DND-41 (cell line): Measurements from ENCODE around the gene FAIM.

Experiments
- ATAC-seq: fragments of 200-7000 bp; cut with Tn5 transposase; 3 replicates; pipeline ENCODE4 v1.9.1; 2021; ENCODE audit warnings: low read depth; ENCODE audit not compliant: insufficient read depth
- DNase-seq: peaks from one replicate; pipeline ENCODE4 v3.0.0-alpha.2; 2020
- H2AFZ ChIP-seq: 2 replicates; pipeline ENCODE4 v1.6.0; 2012; ENCODE audit warnings: low read depth, low read length
- H3K27ac ChIP-seq: 2 replicates; pipeline ENCODE4 v1.5.1; 2012; ENCODE audit warnings: low read length, inconsistent platforms
- H3K27me3 ChIP-seq: fragments of 200-600 bp; sonication (generic); 2 replicates; pipeline ENCODE4 v1.6.0; 2012; ENCODE audit warnings: low read length, mild to moderate bottlenecking, inconsistent platforms; ENCODE audit not compliant: insufficient read depth, poor library complexity
- H3K36me3 ChIP-seq: 2 replicates; pipeline ENCODE4 v1.5.1; 2012; ENCODE audit warnings: low read length, inconsistent platforms; ENCODE audit not compliant: insufficient read depth
- H3K4me1 ChIP-seq: 2 replicates; pipeline ENCODE4 v1.5.1; 2012; ENCODE audit warnings: mild to moderate bottlenecking, low read length; ENCODE audit not compliant: insufficient read depth
- H3K4me2 ChIP-seq: 2 replicates; pipeline ENCODE4 v1.6.0; 2012; ENCODE audit warnings: mild to moderate bottlenecking, moderate library complexity, low read length, inconsistent platforms; ENCODE audit not compliant: insufficient read depth
- H3K4me3 ChIP-seq, 2 experiments: fragments of 200-600 bp in 1 of 2; shearing (Covaris generic) in 1 of 2; 2 replicates each; pipeline ENCODE4 v1.5.1; 2012 to 2016; ENCODE audit warnings: inconsistent platforms in 2 of 2, low read length in 2 of 2, mild to moderate bottlenecking in 2 of 2, low read depth in 1 of 2, moderate library complexity in 1 of 2
- H3K79me2 ChIP-seq: 2 replicates; pipeline ENCODE4 v1.6.0; 2012; ENCODE audit warnings: low read length, inconsistent platforms; ENCODE audit not compliant: insufficient read depth
- H3K9ac ChIP-seq: 2 replicates; pipeline ENCODE4 v1.6.0; 2012; ENCODE audit warnings: low read depth, mild to moderate bottlenecking, inconsistent platforms, low read length, moderate library complexity
- H3K9me3 ChIP-seq: 2 replicates; pipeline ENCODE4 v1.5.1; 2012; ENCODE audit warnings: low read length, moderate library complexity, mild to moderate bottlenecking, inconsistent platforms; ENCODE audit not compliant: insufficient read depth, severe bottlenecking
- H4K20me1 ChIP-seq: 2 replicates; pipeline ENCODE4 v1.6.0; 2012; ENCODE audit warnings: low read length; ENCODE audit not compliant: insufficient read depth
- CTCF ChIP-seq: IDR thresholded peaks from 2 replicates; pipeline ENCODE4 v1.5.1; 2012; ENCODE audit warnings: borderline replicate concordance, low read length, moderate library complexity, mild to moderate bottlenecking; ENCODE audit not compliant: poor library complexity, severe bottlenecking; ENCODE audit errors: extremely low read depth
- EZH2 ChIP-seq: IDR thresholded peaks from 3 replicates; pipeline ENCODE4 v1.6.1; 2012; ENCODE audit warnings: borderline replicate concordance, low read depth, mild to moderate bottlenecking, moderate library complexity, low read length, inconsistent platforms; ENCODE audit not compliant: severe bottlenecking

Gene FAIM

DNA sequence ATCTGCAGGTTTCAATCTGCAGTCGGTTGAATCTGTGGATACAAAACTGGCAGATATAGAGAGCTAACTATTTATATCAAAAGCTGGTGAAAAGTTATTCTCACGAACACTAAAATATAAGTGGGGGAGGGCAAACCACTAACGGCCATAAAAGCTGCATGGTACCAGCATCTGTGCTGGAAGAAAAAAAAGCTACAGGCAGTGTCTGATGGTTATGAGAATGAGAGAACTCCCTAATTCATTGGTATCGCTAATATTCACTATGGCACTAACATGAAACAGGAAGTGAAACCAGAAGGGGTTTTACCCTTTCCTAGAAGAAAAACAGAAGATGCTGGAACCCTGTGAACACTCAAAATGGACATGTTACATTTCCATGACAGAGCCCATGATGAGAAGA is 30.4 kb upstream of the FAIM start:
- H3K4me1 ChIP-seq, result peaks cover 49% of the 10 kb centered on the region
- H3K36me3 ChIP-seq, result no peaks in the 10 kb centered on the region
- H3K27me3 ChIP-seq, result no peaks in the 10 kb centered on the region
- H3K4me3 ChIP-seq, result peak overlapping the region; percentile 9 to 51; a peak in 2 of 4 replicates
- H2AFZ ChIP-seq, result peak overlapping the region; percentile 69
- peaks cover 41% of the 10 kb centered on the region for H3K79me2 ChIP-seq
- H3K4me2 ChIP-seq, result peak overlapping the region; percentile 51
- H4K20me1 ChIP-seq, result no peaks in the 10 kb centered on the region
- DNase-seq, result peak; percentile 66
- TF ChIP-seq CTCF (no peak), EZH2 (no peak)
- H3K9me3 ChIP-seq, result peaks cover 3% of the 10 kb centered on the region
- H3K9ac ChIP-seq, result peak overlapping the region; percentile 60
- peak overlapping the region; percentile 97 for H3K27ac ChIP-seq
- ATAC-seq, result peak; percentile 84

GRCh38 chr3:138578961-138579574 is 29.5 kb upstream of the FAIM start:
- ATAC-seq, result peak; percentile 63
- no peaks in the 10 kb centered on the region for H3K9me3 ChIP-seq
- no peaks in the 10 kb centered on the region for H3K36me3 ChIP-seq
- peak overlapping the region; percentile 51 for H3K4me2 ChIP-seq
- DNase-seq, result peak; percentile 72
- no peak for TF ChIP-seq EZH2
- no peak for TF ChIP-seq CTCF
- peaks cover 50% of the 10 kb centered on the region for H3K4me1 ChIP-seq
- H3K4me3 ChIP-seq, result peak overlapping the region in 1 of 2 experiments; percentile 51; a peak in 2 of 4 replicates
- peak overlapping the region; percentile 97 for H3K27ac ChIP-seq
- no peaks in the 10 kb centered on the region for H3K27me3 ChIP-seq
- H3K9ac ChIP-seq, result peak overlapping the region; percentile 60
- H4K20me1 ChIP-seq, result no peaks in the 10 kb centered on the region
- peak overlapping the region; percentile 69 for H2AFZ ChIP-seq
- peaks cover 50% of the 10 kb centered on the region for H3K79me2 ChIP-seq

- H3K9ac ChIP-seq, result no peak overlapping the region
- H3K4me1 ChIP-seq, result peaks cover 29% of the 10 kb centered on the region; the same call in 1 of the 2 replicates
- no peak overlapping the region for H3K27ac ChIP-seq
- DNase-seq (no peak), ATAC-seq (no peak)
- TF ChIP-seq CTCF (no peak), EZH2 (no peak)
- peaks cover 87% of the 10 kb centered on the region for H3K79me2 ChIP-seq
- no peak overlapping the region for H3K4me3 ChIP-seq
- peaks cover 13% of the 10 kb centered on the region for H3K36me3 ChIP-seq
- no peak overlapping the region for H2AFZ ChIP-seq
- H3K27me3 ChIP-seq, result no peaks in the 10 kb centered on the region
- no peak overlapping the region for H3K4me2 ChIP-seq
- H3K9me3 ChIP-seq, result no peaks in the 10 kb centered on the region
- no peaks in the 10 kb centered on the region for H4K20me1 ChIP-seq
Observed at GRCh38 chr3:138587374-138587773, 21.2 kb upstream of the FAIM start.
